ENCODE results near the gene RXRA.

Gene RXRA

DNA sequence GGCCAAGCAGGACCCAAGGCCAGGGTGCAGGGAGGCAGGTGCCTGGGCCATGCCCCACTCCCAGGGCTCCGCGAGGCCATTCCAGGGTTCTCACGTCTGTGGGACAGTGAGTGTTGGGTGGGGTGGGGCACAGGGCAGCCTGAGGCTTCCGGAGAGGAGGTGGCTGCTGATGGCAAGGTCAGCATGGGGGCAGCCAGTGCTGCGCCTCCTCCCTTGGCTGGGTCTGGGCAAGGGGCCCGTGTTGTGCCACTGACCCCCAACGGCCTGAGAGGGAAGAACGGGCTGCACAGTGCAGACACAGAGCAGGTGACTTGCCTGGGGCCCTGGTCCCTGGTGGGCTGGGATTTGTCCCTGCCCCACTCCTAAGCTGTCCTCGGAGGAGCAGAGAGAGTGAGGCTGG lies 82.1 kb downstream of the RXRA start:
- no peaks in the 10 kb centered on the region for H3K36me3 Mint-ChIP-seq (ENCODE audit: low read depth)
- H3K4me1 Mint-ChIP-seq, result peaks cover 63% of the 10 kb centered on the region
- H3K27me3 Mint-ChIP-seq (ENCODE audit: low read depth, poor library complexity), result no peaks in the 10 kb centered on the region
- H3K27ac Mint-ChIP-seq, result no peak overlapping the region
- DNase-seq, result no peak
- TF ChIP-seq, protein P1, sequence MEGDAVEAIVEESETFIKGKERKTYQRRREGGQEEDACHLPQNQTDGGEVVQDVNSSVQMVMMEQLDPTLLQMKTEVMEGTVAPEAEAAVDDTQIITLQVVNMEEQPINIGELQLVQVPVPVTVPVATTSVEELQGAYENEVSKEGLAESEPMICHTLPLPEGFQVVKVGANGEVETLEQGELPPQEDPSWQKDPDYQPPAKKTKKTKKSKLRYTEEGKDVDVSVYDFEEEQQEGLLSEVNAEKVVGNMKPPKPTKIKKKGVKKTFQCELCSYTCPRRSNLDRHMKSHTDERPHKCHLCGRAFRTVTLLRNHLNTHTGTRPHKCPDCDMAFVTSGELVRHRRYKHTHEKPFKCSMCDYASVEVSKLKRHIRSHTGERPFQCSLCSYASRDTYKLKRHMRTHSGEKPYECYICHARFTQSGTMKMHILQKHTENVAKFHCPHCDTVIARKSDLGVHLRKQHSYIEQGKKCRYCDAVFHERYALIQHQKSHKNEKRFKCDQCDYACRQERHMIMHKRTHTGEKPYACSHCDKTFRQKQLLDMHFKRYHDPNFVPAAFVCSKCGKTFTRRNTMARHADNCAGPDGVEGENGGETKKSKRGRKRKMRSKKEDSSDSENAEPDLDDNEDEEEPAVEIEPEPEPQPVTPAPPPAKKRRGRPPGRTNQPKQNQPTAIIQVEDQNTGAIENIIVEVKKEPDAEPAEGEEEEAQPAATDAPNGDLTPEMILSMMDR (IDR thresholded peaks at IDR 0.05), result no peak
- no peak overlapping the region for H3K4me3 Mint-ChIP-seq
- no peaks in the 10 kb centered on the region for H3K9me3 Mint-ChIP-seq

DNA sequence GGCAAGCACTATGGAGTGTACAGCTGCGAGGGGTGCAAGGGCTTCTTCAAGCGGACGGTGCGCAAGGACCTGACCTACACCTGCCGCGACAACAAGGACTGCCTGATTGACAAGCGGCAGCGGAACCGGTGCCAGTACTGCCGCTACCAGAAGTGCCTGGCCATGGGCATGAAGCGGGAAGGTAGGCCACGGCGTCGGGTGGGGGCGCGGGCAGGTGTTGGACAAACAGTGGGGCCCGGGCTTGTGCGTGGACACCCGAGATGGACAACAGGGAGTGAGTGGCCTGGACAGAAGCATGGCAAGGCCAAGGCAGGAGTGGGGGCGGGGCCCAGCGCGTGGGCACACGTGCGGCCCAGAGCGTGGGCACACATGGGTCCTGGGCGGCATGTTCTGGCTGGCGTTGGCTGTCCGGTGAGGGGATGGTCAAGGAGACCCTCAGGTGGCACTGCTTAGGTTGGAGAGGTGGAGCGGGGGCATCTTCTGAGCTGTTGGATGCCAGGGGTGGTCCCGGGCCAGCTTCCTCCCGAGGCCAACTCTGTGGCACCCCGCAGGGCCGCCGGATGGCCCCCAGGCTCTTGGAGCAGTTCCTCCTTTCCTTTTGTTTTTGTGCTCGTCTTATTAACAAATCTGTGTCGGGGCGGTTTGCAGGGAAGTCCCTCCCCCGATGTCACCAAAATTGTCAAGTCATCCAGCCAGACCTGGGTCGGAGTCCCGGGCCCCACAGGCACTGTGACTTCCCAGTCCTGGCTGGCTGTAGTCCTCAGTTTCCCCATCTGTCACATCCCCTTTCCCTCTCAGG lies 82.9 kb downstream of the RXRA start:
- Mint-ChIP-seq H3K27me3 (ENCODE audit: low read depth, poor library complexity) (no peaks in the 10 kb centered on the region), H3K36me3 (ENCODE audit: low read depth) (no peaks in the 10 kb centered on the region), H3K4me3 (no peak overlapping the region), H3K4me1 (peaks cover 66% of the 10 kb centered on the region), H3K9me3 (no peaks in the 10 kb centered on the region), H3K27ac (no peak overlapping the region)
- DNase-seq, result no peak
- TF ChIP-seq, protein P1 (IDR thresholded peaks at IDR 0.05), result no peak

DNA sequence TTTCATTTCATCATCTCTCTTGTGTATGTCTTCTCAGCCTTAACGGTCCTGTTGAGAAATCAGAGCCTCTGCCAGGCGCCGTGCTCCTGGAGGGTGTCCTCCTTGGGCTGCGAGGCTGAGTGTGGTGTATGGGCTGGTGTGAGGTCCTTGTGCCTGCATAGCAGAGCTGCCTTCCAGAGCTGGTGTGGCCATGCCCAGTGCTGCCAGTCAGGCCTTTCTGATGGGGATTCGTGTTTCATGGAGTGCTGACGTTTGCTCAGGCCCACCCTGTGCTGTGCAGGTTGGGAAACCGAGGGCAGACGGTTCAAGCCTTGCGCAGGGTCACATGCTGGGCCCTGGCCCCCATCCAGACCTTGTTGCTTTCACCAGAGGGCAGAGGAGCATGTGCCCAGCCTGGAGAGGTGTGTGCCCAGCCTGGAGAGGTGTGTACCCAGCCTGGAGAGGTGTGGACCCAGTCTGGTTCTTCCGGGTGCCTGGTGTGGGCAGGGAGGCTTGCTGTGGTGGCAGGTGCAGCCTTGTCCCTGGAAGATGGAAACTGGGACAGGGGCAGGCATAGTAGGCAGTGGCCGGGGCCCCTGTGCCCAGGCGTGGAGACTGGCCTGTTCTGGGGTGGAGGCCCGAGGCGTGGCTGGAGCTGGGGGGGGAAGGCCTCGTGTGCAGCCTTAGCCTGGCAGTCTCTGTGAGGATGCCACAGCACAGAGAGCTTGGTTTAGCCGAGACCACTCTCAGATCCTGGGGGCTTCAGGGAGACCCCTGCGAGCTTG lies 84.0 kb downstream of the RXRA start:
- Mint-ChIP-seq H3K4me1 (peaks cover 58% of the 10 kb centered on the region), H3K27ac (no peak overlapping the region), H3K4me3 (no peak overlapping the region), H3K36me3 (ENCODE audit: low read depth) (no peaks in the 10 kb centered on the region), H3K27me3 (ENCODE audit: low read depth, poor library complexity) (no peaks in the 10 kb centered on the region), H3K9me3 (no peaks in the 10 kb centered on the region)
- DNase-seq, result no peak
- TF ChIP-seq, protein P1 (IDR thresholded peaks at IDR 0.05), result no peak

DNA sequence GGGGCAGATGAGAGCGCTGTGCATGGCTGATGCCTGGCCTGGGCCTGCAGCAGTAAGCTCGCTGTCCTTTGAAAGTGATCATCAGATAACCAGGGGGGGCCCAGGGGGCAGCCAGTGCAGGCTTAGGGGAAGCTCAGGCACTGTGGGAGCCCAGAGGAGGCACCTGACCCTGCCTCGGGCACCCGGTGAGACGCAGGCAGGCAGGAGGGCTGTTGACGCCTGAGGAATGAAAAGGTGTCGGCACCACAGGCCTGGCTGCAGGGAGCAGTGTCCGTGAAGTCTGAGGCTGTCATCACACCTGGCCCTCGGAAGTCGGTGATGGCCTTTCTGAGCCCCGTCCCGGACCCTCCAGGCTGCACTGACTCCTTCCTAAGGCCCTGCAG lies 84.6 kb downstream of the RXRA start:
- no peak overlapping the region for H3K4me3 Mint-ChIP-seq
- H3K4me1 Mint-ChIP-seq, result peaks cover 54% of the 10 kb centered on the region
- TF ChIP-seq, protein P1 (IDR thresholded peaks at IDR 0.05), result no peak
- no peak overlapping the region for H3K27ac Mint-ChIP-seq
- H3K27me3 Mint-ChIP-seq (ENCODE audit: low read depth, poor library complexity), result no peaks in the 10 kb centered on the region
- DNase-seq, result no peak
- no peaks in the 10 kb centered on the region for H3K9me3 Mint-ChIP-seq
- no peaks in the 10 kb centered on the region for H3K36me3 Mint-ChIP-seq (ENCODE audit: low read depth)

DNA sequence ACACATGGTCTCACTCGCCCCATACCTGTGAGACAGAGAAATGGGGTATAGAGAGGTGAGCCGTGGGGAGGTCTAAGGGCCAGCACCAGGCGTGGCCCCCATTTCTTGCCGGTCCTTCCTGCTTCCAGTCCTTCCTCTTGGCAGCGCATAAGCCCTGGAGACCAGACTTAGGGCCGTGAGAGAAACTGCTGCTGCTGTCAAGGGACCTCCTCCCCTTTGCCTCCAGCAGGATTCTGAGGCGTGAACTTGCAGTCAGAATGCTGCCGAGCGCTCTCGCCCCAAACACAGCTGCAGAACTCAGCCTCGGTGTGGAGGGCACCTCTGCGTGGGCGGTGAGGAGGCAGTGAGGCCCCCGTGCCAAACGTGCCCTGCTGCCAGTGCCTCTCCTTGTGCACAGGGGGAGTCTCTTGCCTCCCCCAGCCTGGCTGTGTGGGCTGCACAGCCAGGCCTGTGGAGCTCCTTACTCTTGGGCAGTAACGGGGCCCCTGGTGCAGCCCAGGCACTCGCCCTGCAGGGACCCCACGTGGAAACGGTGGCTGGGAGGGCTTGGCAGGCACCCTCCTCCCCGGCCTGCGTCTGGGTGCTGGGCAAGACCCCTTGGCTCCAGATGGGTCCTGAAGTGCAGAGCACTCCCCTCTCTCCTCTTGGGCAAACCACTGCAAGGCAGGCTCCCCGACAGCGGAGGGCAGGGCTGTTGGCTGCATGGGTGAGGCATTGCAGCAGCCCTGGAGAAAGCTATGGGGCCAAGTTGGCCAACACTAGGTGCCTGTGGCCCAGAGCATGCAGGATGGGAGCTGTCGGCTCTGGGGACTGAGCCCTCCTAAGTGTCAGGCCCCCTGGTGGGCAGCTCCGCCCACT lies 85.4 kb downstream of the RXRA start:
- TF ChIP-seq, protein P1 (IDR thresholded peaks at IDR 0.05), result no peak
- peak; percentile 47 for DNase-seq
- Mint-ChIP-seq H3K36me3 (ENCODE audit: low read depth) (no peaks in the 10 kb centered on the region), H3K4me1 (peaks cover 45% of the 10 kb centered on the region), H3K27me3 (ENCODE audit: low read depth, poor library complexity) (no peaks in the 10 kb centered on the region), H3K9me3 (no peaks in the 10 kb centered on the region), H3K27ac (no peak overlapping the region), H3K4me3 (no peak overlapping the region)

Measured in nephron progenitor cell (in vitro differentiated cells).